BJ (cell line): ENCODE measurements around the gene SAV1. TPM values are rescaled to one million over a fixed set of nuclear protein-coding genes. Genes with fewer than 3 reads are reported as not detected.

ENCODE experiments used
- CTCF ChIA-PET: fragments of 350-600 bp; formaldehyde crosslinking; extraction: SDS; loops from one replicate; lab custom pipeline; 2021; ENCODE audit warnings: antibody characterized with exemption, inconsistent platforms; lab: Yijun Ruan, JAX
- POLR2A ChIA-PET: fragments of 300-600 bp; sonication (Branson Sonifier 250); formaldehyde crosslinking; extraction: SDS; loops from one replicate; lab custom pipeline; 2021; ENCODE audit warnings: antibody characterized with exemption; lab: Charles Lee
- DNase-seq: peaks from one replicate; pipeline ENCODE4 v3.0.0-alpha.2; 2011; ENCODE audit warnings: low read depth
- H3K27me3 ChIP-seq: 2 replicates; pipeline ENCODE4 v1.6.0; 2011; ENCODE audit warnings: low read length; ENCODE audit not compliant: control insufficient read depth, insufficient read depth
- H3K36me3 ChIP-seq: 2 replicates; pipeline ENCODE4 v1.5.1; 2011; ENCODE audit warnings: low read length; ENCODE audit not compliant: control insufficient read depth, insufficient read depth
- H3K4me3 ChIP-seq: 2 replicates; pipeline ENCODE4 v1.5.1; 2011; ENCODE audit warnings: low read depth, mild to moderate bottlenecking, control low read depth, low read length
- polyA plus RNA-seq: library from polyadenylated mRNA; depleted of rRNA; stranded (reverse); fragments of >200 nt; gene quantifications from 2 replicates; pipeline ENCODE4 v1.2.3, GENCODE V29; 2011
- TF ChIP-seq, protein P1 (sequence below): IDR thresholded peaks from 2 replicates; pipeline ENCODE4 v1.5.1; 2011; ENCODE audit warnings: low read depth, mild to moderate bottlenecking, control low read depth, inconsistent platforms, low read length, moderate library complexity; ENCODE audit not compliant: insufficient read depth

Gene SAV1
- polyA plus RNA-seq, 1 experiment = 10.4 TPM

- TF ChIP-seq, protein P1, sequence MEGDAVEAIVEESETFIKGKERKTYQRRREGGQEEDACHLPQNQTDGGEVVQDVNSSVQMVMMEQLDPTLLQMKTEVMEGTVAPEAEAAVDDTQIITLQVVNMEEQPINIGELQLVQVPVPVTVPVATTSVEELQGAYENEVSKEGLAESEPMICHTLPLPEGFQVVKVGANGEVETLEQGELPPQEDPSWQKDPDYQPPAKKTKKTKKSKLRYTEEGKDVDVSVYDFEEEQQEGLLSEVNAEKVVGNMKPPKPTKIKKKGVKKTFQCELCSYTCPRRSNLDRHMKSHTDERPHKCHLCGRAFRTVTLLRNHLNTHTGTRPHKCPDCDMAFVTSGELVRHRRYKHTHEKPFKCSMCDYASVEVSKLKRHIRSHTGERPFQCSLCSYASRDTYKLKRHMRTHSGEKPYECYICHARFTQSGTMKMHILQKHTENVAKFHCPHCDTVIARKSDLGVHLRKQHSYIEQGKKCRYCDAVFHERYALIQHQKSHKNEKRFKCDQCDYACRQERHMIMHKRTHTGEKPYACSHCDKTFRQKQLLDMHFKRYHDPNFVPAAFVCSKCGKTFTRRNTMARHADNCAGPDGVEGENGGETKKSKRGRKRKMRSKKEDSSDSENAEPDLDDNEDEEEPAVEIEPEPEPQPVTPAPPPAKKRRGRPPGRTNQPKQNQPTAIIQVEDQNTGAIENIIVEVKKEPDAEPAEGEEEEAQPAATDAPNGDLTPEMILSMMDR = no peak
- DNase-seq = no peak
- Histone ChIP-seq H3K4me3 (no peak overlapping the region), H3K27me3 (no peaks in the 10 kb centered on the region), H3K36me3 (no peaks in the 10 kb centered on the region)
- ChIA-PET POLR2A (interaction anchor here (0.7 kb wide), 1 partner anchor 831 kb away, joined by 3 read pairs; no protein-coding TSS in a partner anchor), CTCF (interaction anchor here (0.7 to 1.8 kb wide), 5 partner anchors 16 to 1375 kb away, joined by 3 to 5 read pairs (median 3); no protein-coding TSS in a partner anchor)
Observed at GRCh38 chr14:50670866-50671256, 2.8 kb upstream of the SAV1 start.

GRCh38 chr14:50670196-50670865, 2.2 kb upstream of the SAV1 start:
- Histone ChIP-seq H3K4me3 (no peak overlapping the region), H3K36me3 (no peaks in the 10 kb centered on the region), H3K27me3 (no peaks in the 10 kb centered on the region)
- POLR2A ChIA-PET = interaction anchor here (0.7 kb wide), 1 partner anchor 832 kb away, joined by 3 read pairs; no protein-coding TSS in a partner anchor
- DNase-seq = no peak
- TF ChIP-seq, protein P1 = no peak
- CTCF ChIA-PET = interaction anchor here (0.7 to 1.8 kb wide), 4 partner anchors 17 to 1376 kb away, joined by 3 to 4 read pairs (median 3); no protein-coding TSS in a partner anchor

GRCh38 chr14:50669441-50669986, 1.4 kb upstream of the SAV1 start:
- CTCF ChIA-PET = interaction anchor here (1.7 kb wide), 1 partner anchor 21 kb away, joined by 4 read pairs; no protein-coding TSS in a partner anchor
- Histone ChIP-seq H3K4me3 (no peak overlapping the region), H3K27me3 (no peaks in the 10 kb centered on the region), H3K36me3 (no peaks in the 10 kb centered on the region)
- POLR2A ChIA-PET = no interaction called here
- TF ChIP-seq, protein P1 = no peak
- no peak for DNase-seq

DNA sequence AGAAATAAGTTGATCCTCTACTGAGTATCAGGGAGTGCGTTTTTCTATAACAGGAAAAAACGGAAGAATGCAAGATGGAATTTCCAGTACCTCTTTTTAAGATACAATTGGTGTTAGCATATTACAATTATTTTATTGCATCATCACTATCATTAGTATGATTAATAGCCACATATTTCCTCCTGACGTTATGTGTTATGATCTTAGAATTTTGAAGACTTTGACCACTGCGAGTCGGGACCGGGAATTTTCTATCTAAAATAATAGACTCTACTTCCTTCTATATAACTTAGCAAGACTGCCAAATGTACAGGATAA, 679 bp upstream of the SAV1 start:
- H3K36me3 ChIP-seq = no peaks in the 10 kb centered on the region
- TF ChIP-seq, protein P1 = no peak
- ChIA-PET CTCF (interaction anchor here (0.6 to 1.4 kb wide), 2 partner anchors 49 to 104 kb away, joined by 3 to 7 read pairs; no protein-coding TSS in a partner anchor), POLR2A (interaction anchor here (0.8 kb wide), 1 partner anchor 94 kb away, joined by 4 read pairs; no protein-coding TSS in a partner anchor)
- H3K27me3 ChIP-seq = no peaks in the 10 kb centered on the region
- H3K4me3 ChIP-seq = peak overlapping the region; percentile 90
- DNase-seq = no peak

DNA sequence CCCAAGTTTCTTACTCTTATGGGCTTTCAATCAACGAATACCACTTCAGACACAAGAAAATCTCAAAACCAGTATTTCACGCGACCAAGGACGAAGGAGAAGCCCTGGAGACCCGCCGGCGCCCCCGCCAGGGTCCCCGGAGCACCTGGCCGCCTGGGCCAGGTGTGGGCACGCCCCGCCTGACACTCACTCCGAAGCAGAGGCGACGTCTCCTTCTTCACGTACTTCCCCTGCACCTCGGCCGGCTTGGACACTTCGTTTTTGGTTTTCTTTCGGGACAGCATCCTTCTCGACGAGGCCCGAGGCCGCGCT, 466 bp downstream of the SAV1 start:
- DNase-seq = no peak
- TF ChIP-seq, protein P1 = no peak
- H3K4me3 ChIP-seq = peak overlapping the region; percentile 90
- ChIA-PET CTCF (interaction anchor here (1.4 kb wide), 1 partner anchor 106 kb away, joined by 7 read pairs; no protein-coding TSS in a partner anchor), POLR2A (interaction anchor here (0.6 kb wide), 1 partner anchor 38 kb away, joined by 3 read pairs; no protein-coding TSS in a partner anchor)
- no peaks in the 10 kb centered on the region for H3K36me3 ChIP-seq
- no peaks in the 10 kb centered on the region for H3K27me3 ChIP-seq
